Measurements from ENCODE around the gene PITPNC1. TPM values are rescaled to one million over a fixed set of nuclear protein-coding genes. Genes with fewer than 3 reads are reported as not detected.

The PITPNC1 gene
- total and polyA plus RNA-seq, 2 of the 13 experiments (the other 11 are each of a cell fraction or from before 2014, with no cell fraction given) = 4.1 to 5.7 TPM

DNA sequence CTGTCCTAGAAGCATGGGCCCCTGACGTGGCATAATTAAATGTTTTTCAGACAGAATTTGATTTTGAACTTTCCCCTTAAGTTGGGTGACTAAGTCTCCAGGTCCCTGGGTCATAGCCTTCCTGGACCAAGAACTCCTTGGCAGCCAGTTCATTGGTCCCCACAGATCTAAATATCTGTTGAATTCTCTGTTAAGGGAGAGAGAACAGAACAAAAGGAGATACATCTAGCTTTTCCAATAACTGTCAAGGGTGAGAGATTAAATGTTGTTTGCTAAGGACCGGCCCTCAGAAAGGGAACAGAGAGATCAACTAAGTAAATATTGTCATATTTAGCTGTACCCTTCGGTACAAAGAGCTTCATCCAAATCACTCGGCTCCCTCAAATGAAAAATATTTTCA, 262.5 kb downstream of the PITPNC1 start (continued):
- TF ChIP-seq, protein P1, sequence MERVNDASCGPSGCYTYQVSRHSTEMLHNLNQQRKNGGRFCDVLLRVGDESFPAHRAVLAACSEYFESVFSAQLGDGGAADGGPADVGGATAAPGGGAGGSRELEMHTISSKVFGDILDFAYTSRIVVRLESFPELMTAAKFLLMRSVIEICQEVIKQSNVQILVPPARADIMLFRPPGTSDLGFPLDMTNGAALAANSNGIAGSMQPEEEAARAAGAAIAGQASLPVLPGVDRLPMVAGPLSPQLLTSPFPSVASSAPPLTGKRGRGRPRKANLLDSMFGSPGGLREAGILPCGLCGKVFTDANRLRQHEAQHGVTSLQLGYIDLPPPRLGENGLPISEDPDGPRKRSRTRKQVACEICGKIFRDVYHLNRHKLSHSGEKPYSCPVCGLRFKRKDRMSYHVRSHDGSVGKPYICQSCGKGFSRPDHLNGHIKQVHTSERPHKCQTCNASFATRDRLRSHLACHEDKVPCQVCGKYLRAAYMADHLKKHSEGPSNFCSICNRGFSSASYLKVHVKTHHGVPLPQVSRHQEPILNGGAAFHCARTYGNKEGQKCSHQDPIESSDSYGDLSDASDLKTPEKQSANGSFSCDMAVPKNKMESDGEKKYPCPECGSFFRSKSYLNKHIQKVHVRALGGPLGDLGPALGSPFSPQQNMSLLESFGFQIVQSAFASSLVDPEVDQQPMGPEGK (CRISPR knock-in tag; IDR thresholded peaks at IDR 0.05) = no peak
- TF ChIP-seq GATAD2A (CRISPR knock-in tag; IDR thresholded peaks at IDR 0.05) (0 out of 2 replicates have a peak, but pooled peaks have one; percentile 41), ZFP1 (CRISPR knock-in tag; IDR thresholded peaks at IDR 0.05) (no peak), REPIN1 (CRISPR knock-in tag; IDR thresholded peaks at IDR 0.05; ENCODE audit: borderline replicate concordance, low read depth) (no peak), NCOA5 (CRISPR knock-in tag; IDR thresholded peaks at IDR 0.05) (no peak), TAF1 (CRISPR knock-in tag; IDR thresholded peaks at IDR 0.05) (no peak), PAX8 (CRISPR knock-in tag; IDR thresholded peaks at IDR 0.05; ENCODE audit: borderline replicate concordance) (no peak), ZNF839 (CRISPR knock-in tag; IDR thresholded peaks at IDR 0.05; ENCODE audit: borderline replicate concordance) (no peak), ZNF7 (CRISPR knock-in tag; IDR thresholded peaks at IDR 0.05) (no peak), ZNF558 (CRISPR knock-in tag; IDR thresholded peaks at IDR 0.05; ENCODE audit: borderline replicate concordance) (no peak), ZNF264 (CRISPR knock-in tag; IDR thresholded peaks at IDR 0.05) (peak; percentile 48; the same call in 1 of the 2 replicates), ZNF570 (CRISPR knock-in tag; IDR thresholded peaks at IDR 0.05; ENCODE audit: borderline replicate concordance) (no peak), FOXO1 (CRISPR knock-in tag; IDR thresholded peaks at IDR 0.05) (peak; percentile 36; the same call in 1 of the 2 replicates), ATF7-NPFF (CRISPR knock-in tag; IDR thresholded peaks at IDR 0.05; ENCODE audit: low read depth) (no peak), ZNF335 (CRISPR knock-in tag; IDR thresholded peaks at IDR 0.05) (no peak), MATR3 (CRISPR knock-in tag; IDR thresholded peaks at IDR 0.05) (no peak), RFX5 (IDR thresholded peaks at IDR 0.05; ENCODE audit: low read depth, low read length) (no peak), ZBTB1 (CRISPR knock-in tag; IDR thresholded peaks at IDR 0.05; ENCODE audit: borderline replicate concordance) (no peak), ZSCAN29 (CRISPR knock-in tag; conservative IDR thresholded peaks at IDR 0.05) (no peak), ZNF501 (CRISPR knock-in tag; IDR thresholded peaks at IDR 0.05) (no peak)
- TF ChIP-seq, protein P2, sequence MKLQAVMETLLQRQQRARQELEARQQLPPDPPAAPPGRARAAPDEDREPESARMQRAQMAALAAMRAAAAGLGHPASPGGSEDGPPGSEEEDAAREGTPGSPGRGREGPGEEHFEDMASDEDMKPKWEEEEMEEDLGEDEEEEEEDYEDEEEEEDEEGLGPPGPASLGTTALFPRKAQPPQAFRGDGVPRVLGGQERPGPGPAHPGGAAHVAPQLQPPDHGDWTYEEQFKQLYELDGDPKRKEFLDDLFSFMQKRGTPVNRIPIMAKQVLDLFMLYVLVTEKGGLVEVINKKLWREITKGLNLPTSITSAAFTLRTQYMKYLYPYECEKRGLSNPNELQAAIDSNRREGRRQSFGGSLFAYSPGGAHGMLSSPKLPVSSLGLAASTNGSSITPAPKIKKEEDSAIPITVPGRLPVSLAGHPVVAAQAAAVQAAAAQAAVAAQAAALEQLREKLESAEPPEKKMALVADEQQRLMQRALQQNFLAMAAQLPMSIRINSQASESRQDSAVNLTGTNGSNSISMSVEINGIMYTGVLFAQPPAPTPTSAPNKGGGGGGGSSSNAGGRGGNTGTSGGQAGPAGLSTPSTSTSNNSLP (IDR thresholded peaks at IDR 0.05; ENCODE audit: low read depth, low read length) = no peak
- TF ChIP-seq, protein P3, sequence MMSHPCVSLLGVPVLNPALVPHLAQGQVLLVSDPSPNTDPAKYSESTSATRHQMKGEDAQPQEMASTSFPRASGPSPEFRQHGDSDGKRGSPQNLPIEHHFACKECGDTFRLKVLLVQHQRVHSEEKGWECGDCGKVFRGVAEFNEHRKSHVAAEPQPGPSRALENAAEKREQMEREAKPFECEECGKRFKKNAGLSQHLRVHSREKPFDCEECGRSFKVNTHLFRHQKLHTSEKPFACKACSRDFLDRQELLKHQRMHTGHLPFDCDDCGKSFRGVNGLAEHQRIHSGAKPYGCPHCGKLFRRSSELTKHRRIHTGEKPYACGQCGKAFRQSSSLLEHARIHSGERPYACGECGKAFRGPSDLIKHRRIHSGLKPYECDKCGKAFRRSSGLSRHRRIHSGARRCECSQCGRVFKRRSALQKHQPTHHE (CRISPR knock-in tag; IDR thresholded peaks at IDR 0.05; ENCODE audit: borderline replicate concordance) = no peak
- TF ChIP-seq, protein P4, sequence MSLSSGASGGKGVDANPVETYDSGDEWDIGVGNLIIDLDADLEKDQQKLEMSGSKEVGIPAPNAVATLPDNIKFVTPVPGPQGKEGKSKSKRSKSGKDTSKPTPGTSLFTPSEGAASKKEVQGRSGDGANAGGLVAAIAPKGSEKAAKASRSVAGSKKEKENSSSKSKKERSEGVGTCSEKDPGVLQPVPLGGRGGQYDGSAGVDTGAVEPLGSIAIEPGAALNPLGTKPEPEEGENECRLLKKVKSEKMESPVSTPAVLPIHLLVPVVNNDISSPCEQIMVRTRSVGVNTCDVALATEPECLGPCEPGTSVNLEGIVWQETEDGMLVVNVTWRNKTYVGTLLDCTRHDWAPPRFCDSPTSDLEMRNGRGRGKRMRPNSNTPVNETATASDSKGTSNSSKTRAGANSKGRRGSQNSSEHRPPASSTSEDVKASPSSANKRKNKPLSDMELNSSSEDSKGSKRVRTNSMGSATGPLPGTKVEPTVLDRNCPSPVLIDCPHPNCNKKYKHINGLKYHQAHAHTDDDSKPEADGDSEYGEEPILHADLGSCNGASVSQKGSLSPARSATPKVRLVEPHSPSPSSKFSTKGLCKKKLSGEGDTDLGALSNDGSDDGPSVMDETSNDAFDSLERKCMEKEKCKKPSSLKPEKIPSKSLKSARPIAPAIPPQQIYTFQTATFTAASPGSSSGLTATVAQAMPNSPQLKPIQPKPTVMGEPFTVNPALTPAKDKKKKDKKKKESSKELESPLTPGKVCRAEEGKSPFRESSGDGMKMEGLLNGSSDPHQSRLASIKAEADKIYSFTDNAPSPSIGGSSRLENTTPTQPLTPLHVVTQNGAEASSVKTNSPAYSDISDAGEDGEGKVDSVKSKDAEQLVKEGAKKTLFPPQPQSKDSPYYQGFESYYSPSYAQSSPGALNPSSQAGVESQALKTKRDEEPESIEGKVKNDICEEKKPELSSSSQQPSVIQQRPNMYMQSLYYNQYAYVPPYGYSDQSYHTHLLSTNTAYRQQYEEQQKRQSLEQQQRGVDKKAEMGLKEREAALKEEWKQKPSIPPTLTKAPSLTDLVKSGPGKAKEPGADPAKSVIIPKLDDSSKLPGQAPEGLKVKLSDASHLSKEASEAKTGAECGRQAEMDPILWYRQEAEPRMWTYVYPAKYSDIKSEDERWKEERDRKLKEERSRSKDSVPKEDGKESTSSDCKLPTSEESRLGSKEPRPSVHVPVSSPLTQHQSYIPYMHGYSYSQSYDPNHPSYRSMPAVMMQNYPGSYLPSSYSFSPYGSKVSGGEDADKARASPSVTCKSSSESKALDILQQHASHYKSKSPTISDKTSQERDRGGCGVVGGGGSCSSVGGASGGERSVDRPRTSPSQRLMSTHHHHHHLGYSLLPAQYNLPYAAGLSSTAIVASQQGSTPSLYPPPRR (CRISPR knock-in tag; IDR thresholded peaks at IDR 0.05; ENCODE audit: borderline replicate concordance) = peak; percentile 35; the same call in 1 of the 2 replicates
